Activated CD4-positive, alpha-beta T cell treated with anti-CD3 and anti-CD28 coated beads, Interleukin-2, amount 50 U/mL, for 1 hour (primary cell): ENCODE data around the gene ADGRE3.
"Not testable (repeated sequence)": the region's sequence is repeated elsewhere in the genome, so short reads cannot be mapped to it uniquely, and the experiment has no call there.

ENCODE experiments used
- DNase-seq: peaks from one replicate; pipeline ENCODE4 v3.0.0-alpha.2; 2020

The ADGRE3 gene

DNA sequence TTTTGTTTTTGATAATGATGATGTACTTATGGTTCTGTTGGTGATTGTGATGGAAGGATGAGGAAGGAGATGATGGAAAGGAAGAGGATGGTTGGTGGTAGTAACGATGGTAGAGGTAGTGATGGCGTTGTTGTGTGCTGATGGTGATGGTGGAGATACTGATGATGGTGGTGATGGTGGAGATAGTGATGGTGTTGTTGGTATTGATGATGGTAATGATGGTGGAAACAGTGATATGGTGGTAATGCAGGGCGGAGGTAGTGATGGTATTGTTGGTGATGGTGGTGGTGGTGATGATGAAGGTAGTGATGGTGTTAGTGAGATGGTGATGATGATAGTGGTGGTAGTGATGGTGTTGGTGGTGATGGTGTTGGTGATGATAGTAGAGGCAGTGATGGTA lies 79.1 kb downstream of the ADGRE3 start:
- no peak for DNase-seq

DNA sequence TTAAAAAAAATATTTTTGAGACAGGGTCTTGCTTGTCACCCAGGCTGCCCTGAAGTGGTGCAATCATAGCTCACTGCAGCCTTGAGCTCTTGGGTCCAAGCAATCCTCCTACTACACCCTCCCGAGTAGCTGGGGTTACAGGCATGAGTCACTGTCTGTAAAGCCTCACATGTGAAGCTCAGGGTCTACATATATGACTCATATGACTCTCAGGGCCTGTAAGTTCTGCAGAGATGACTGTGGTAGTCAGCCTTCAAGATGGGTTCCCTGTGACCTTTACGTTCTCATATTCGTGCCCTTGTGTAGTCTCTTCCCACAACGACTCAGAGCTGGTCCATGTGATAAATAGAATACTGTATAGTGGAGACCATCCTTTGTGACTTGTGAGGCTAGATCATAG lies 85.2 kb downstream of the ADGRE3 start:
- not testable (repeated sequence) for DNase-seq

DNA sequence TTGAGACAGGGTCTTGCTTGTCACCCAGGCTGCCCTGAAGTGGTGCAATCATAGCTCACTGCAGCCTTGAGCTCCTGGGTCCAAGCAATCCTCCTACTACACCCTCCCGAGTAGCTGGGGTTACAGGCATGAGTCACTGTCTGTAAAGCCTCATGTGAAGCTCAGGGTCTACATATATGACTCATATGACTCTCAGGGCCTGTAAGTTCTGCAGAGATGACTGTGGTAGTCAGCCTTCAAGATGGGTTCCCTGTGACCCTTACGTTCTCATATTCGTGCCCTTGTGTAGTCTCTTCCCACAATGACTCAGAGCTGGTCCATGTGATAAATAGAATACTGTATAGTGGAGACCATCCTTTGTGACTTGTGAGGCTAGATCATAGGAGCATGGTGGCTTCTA lies 89.5 kb downstream of the ADGRE3 start:
- DNase-seq = not testable (repeated sequence)

DNA sequence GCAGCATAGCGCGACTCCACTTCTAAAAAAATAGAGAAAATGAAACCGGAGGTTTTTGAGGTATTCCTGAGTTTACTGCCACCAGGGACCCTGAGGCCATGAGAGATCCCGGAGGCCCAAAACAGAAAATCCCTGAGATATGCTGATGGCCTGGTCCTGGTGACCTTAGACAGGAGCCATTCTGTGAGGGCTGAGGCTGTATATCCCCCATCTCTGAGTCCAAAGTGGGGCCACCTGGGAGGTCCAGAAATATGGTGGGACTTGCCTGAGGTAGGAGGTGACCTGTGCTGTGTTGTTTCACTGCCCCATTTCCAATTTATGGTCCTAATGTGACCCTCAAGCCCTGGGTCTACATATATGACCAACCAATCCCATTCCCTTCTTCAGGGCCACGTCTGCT lies 90.3 kb downstream of the ADGRE3 start:
- DNase-seq = not testable (repeated sequence)

DNA sequence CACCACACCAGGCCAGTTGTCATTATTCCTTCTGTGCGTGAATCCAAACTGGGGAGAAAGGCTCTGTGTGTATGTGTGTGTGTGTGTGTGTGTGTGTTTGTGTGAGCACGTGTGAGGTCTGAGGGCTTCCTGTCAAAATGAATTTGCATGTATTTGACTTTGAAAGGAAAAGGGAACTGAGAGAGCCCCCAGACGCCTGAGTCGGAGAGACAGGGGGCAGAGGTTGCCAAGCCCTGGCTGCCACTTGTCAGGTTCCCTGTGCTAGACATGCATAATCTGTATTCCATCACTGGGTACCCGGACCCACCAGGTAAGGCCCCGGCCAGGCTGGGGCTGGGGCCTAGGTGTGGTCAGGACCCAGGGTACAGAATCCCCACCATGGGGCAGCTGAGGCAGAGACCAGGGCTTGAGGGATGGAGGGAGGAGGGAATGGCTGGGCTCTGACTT lies 91.7 kb downstream of the ADGRE3 start, which contains the start of gene CLEC17A:
Gene CLEC17A (plus strand): TSS at position 191 of the 447 bp plus-strand sequence. CDS start 77 bp downstream, at position 268.
- DNase-seq = no peak

DNA sequence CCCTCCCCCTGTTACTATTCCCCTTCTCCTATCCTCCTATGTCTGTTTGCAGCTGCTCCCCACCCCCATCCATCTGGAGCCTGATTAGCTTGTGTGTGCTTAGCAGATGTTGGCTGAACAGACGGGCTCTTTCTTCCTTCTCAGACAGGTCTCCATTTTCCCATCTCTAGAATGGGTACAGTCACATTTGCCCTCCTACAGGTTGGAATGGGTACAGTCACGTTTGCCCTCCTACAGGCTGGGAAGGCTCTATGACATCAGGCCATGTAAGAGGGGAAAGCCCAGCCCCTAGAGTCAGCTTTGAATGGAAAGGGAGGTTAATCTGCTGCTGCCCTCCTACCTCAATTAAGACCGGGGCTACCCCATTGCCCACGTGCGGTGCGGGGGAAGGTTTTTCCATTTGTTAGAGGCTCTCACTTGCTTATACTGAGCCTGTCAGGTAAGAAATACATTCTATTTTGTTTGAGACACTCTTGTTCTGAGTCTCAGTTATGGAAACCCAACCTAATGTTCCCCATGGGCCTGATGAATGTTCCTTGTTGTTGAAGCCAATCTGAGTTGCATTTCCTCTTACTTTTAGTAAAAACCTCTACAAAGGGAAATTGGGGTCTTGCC lies 93.9 kb downstream of the ADGRE3 start:
- no peak for DNase-seq

DNA sequence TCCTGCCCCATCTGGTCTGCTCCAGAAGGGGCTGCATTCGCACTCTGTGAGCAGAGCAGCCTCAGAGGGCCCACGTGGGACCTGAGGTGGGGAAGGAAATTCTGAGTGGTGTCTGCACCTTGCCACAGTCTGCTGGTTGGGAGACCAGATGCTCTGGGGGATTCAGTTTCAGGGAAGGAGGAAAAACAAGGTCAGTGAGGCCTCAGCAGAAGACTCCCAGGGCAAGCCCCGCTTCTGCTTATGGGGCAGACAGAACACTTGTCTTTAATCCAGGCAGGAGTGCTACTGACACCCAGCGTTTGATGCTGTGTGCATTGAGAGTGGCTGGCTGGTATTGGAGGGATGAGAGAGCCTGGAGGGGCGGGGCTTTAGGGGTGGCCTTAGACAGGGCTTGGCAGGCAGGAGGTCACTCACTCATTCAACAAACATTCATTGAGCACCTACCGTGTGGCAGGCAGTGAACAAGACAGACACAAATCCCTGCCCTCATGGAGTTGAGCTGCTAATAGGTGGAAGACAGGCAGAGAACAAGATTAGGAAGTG lies 96.7 kb downstream of the ADGRE3 start:
- no peak for DNase-seq

DNA sequence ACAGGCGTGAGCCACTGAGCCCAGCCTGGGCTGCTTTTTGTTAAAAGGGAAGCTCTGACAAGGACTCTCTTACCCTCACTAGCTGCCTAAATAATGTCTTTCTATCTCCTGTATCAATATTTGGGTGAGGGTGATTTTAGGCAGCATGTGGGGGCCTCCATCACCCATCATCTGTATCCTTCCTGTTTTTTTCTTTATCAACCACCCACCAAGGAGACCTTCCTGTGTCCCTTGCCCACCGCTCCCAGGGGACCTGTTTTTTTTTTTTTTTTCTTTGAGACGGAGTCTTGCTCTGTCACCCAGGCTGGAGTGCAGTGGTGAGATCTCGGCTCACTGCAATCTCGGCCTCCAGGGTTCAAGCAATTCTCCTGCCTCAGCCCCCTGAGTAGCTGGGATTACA lies 97.4 kb downstream of the ADGRE3 start:
- no peak for DNase-seq

DNA sequence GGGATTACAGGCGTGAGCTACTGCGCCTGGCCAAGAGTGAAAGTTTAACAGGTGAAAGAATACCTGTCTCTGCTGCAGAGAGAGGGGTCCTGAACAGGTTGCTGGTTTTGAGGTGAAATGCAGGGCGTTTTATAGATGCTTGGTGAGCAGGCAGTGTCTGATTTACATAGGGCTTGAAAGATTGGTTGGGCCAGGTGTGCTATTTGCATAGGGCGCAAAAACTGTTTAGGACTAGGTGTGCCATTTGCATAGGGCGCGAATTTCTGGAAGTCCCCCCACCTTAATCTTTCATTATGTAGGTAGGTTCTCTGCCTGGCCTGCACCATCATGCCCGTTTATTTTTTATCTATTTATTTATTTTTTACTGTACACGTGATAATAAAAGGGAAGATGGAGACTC lies 98.3 kb downstream of the ADGRE3 start:
- no peak for DNase-seq

DNA sequence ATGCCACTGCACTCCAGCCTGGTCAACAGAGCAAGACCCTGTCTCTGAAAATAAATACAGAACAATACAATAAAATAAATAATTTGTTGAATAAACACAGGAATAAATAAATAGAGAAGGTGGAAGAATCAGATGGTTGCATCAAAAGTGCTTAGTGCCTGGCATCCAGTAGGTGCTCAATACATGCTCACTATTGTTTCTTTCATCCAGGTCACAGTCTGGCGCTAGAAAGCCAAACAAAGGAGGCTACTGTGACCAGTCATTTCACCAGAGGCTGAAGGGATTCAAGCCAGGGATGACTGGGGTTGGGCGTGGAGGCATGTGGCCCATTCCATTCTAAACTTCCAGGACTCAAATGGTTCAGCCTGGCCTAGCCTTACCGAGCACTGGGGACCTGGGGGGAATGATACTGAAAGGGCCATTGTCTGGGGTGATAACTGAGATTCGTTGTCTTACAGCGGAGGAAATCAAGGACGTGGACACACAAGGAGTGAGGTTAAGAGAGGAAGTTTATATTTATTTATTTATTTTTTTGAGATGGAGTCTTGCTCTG lies 99.1 kb downstream of the ADGRE3 start:
- DNase-seq = no peak

DNA sequence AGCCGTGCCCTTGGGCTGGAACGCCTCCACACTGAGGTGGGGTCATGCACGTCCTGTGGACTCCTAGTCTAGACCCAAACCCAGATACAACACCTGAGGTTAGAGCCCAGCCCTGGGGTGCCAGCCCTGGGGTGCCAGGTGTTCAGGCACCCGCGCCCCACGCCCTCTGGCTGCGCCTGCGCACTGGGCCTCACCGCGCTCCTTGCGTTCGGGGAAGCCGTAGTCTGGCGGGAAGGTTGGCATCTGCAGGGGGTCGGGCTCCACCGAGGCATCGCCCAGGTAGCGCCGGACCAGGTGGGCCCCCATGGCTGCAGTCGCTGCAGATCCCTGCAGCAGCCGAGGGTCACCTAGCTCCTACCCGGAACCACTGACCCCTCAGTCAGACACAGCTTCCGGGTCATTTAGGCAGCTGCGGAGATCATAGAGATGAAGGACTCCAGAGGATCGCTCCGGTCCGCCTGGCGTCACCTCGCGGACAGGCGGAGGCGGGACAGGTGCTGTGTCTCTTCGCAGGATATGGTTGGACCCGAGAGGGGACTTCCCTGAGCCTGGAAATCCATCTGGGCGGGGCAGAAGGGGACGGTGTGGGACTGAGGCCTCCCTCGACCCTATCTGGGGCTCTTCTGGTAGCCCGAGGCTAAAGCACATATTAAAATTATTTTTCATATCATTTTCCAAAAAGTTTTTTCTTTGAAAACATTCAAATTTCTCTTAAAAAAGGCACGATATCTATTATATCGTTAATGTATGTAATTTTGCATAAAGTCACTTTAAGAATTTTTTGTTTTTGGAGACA lies 102.8 kb downstream of the ADGRE3 start, which contains the start of gene NDUFB7:
Gene NDUFB7 (minus strand): TSS at position 372 of the 796 bp plus-strand sequence. CDS start 66 bp downstream, at position 306.
- DNase-seq = peak; percentile 83

DNA sequence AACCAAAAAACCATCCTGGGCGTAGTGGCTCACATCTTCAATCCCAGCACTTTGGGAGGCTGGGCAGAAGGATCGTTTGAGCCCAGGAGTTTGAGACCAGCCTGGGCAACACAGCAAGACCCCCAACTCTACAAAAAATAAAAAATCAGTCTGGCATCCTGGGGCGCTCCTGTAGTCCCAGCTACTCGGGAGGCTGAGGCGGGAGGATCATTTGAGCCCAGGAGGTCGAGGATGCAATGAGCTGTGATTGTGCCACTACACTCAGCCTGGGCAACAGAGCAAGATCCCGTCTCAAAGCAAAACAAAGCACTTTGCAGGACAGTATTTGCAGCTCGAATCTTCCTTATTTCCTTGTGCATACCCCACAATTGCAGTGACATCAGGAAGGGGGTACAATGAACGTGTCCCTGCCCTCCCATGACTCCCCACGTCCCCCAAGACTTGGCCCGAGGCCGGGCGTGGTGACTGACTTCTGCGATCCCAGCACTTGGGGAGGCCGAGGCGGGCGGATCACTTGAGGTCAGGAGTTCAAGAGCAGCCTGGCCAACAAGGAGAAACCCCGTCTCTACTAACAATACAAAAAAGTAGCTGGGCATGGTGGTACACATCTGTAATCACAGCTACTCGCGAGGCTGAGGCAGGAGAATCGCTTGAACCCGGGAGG lies 103.6 kb downstream of the ADGRE3 start:
- no peak for DNase-seq
